ENCODE results near the gene CEACAM8.
A peak's percentile ranks its signal among the peaks of the same experiment; 100 is the strongest.
"Not testable (repeated sequence)": the region's sequence is repeated elsewhere in the genome, so short reads cannot be mapped to it uniquely, and the experiment has no call there.

The CEACAM8 gene

DNA sequence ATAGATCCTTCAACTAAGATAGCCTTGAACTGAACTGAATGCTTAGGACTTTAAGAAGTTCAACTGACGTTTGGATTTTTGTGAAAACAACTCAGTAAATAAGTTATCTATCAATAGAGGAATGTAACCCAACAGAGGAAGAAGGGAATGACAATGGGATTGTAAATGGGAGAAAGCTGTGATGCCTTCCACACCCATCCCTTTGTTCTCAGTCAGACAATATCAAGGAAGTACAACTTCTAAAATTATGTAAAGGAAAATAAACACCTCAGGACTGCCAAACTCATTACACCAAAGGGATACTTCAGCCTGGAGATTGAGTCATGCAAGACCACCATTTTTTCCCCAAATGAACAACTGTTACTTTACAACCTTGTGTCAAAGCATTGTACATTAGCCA, 21.1 kb downstream of the CEACAM8 start:
- no peak for DNase-seq (ENCODE audit: low spot score)

DNA sequence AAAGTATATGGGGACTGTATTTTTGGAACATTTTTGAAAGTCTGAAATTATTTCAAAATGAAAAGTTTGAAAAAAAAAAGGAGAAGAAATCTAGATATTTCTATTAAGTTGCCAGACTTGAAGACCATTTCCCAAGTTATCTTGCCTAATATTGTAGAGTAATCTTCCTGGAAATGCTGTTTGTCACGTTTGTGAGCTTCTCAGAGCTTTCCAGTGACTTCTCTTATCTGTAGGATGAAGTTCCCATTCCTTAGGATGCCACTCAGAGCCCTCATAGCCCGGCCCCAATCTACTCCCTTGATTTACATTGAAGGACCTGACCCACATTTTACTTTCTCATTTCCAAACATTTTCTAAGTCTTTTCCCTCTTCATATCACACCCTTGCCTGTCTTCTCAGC, 23.6 kb downstream of the CEACAM8 start:
- no peak for DNase-seq (ENCODE audit: low spot score)

DNA sequence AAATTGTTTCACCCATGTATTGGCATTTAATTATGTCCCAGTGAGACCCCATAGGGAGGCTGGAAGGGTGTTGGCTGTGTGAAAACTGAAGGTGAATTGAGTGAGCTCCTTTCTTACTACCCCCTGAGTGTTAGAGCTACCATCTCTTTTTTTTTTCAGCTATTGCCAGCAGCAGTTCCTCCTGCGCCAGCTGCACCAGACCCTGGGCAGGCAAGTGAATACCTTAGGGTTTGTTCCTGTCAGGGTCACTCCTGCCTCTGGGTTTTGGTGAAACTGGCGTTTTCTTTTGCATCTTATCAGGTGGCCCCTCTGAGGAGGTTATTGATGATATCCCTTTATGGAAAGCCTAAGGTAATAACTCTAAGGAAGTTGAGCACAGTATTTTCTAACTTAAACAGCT, 25.5 kb downstream of the CEACAM8 start:
- no peak for DNase-seq (ENCODE audit: low spot score)

GRCh38 chr19:42568006-42568405, 26.7 kb downstream of the CEACAM8 start:
- no peak for DNase-seq (ENCODE audit: low spot score)

- DNase-seq (ENCODE audit: low spot score), result no peak
Observed at GRCh38 chr19:42567567-42567966, 27.2 kb downstream of the CEACAM8 start.

DNA sequence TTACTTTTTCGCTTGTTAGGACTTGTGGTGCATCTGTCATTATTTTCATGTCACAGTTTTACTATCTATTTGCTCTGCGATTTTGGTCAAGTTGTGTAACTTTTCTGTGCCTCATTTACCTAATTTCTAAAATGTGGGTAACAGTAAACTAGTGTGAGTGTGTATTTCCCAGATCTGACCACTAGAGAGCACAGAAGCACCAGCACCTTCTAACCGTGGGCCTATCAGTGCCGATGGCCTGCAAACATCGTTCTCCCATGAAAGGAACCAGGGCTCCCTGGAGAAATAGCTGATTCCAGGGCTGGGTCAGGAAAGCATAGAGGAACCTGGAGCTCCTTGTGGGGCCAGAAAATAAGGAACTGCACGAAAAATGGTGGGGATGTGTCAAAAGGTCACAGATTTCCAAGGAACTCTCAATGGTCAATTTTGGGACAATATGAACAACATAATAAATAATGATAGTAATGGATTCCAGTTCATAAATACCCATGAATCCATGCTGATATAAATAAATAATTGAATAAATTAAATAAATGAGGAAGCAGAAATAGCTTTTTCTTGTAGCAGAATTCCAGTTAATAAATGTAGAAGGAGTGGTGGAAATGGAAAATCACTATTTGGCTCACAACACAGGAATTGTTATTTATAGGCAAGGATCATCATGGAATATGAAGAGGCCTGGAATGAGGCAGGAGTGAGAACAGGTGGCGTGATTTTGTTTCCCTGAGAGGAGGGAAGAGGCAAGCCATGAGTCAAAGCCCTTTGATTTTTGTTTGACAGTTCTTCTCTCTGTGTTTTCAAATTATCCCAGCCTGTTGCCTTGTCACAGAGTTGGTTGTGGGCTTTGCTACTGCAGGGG, 31.1 kb downstream of the CEACAM8 start:
- peak; percentile 6 for DNase-seq (ENCODE audit: low spot score)

DNA sequence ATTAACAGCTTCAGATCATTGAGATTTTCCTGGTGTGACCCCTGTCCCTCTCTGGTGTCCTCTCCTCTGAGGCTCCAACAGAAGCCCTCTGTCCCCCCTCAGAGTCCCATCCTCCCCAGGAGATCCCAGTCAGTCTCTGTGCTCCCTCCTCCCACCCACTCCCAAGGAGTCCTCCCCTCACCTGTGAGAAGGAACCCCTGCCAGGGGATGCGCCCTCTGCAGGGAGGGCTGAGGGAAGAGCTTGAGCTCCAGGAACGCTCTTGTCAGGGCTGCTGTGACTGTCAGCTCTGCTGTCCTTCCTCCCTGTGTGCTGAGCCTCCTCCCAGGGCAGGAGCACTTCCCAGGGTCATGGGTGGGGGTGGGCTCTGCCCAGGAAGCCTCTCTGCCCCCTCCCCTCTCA, 33.2 kb downstream of the CEACAM8 start:
- no peak for DNase-seq (ENCODE audit: low spot score)

DNA sequence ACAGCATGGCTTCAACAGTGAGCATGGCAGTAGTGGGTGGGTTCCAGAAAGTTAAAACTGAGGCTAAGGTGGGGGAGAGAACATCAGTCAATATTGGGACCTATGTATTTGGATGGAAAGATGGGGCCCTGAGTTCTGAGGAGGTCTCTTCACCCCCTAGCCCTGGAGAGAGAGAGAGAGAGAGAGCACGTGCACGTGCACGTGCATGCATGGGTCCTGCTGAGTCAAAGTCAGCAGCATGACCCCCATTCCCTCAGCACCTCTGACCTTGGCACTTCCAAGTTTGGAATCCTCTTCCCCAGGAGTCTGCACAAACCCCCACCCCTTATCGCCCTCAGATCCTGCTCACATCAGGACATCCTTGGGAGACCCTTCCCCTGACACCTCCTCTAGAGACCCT, 34.0 kb downstream of the CEACAM8 start:
- no peak for DNase-seq (ENCODE audit: low spot score)

GRCh38 chr19:42558450-42559150, 36.1 kb downstream of the CEACAM8 start:
- DNase-seq (ENCODE audit: low spot score), result no peak

DNA sequence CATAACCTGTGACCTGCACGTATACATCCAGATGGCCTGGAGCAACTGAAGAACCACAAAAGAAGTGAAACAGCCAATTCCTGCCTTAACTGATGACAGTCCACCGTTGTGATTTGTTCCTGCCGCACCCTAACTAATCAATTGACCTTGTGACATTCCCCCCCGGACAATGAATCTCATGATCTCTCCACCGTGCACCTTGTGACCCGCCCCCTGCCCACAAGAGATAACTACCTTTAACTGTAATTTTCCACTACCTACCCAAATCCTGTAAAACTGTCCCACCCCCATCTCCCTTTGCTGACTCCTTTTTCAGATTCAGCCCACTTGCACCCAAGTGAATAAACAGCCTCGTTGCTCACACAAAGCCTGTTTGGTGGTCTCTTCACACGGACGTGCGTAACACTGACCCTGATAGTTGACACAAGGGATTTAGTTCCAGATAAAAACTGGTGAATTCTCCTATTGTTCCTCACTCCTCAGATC, 37.3 kb downstream of the CEACAM8 start:
- DNase-seq (ENCODE audit: low spot score), result not testable (repeated sequence)

DNA sequence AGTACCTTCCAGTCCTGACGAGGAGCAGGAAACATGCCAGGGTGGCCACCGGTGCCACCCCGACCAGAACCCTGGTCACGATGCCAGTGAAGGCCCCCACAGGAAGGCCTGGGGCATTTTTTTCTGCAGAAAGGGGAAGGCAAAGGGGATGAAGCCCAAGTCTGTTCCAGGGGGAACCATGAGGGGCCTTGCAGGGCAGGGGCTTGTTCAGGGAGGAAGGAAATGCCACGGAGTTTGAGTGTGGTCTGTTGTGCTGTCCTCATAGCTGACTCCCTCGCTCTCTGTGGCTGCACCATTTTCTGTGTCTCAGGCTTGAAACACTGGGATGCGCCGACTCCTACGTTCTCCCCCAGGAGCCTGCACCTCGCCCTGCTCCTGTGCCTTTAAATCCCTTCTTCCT, 38.9 kb downstream of the CEACAM8 start:
- no peak for DNase-seq (ENCODE audit: low spot score)

- no peak for DNase-seq (ENCODE audit: low spot score)
Observed at GRCh38 chr19:42555317-42555716, 39.4 kb downstream of the CEACAM8 start.

- no peak for DNase-seq (ENCODE audit: low spot score)
Observed at GRCh38 chr19:42554046-42554575, 40.6 kb downstream of the CEACAM8 start.

- no peak for DNase-seq (ENCODE audit: low spot score)
Observed at GRCh38 chr19:42553292-42554045, 41.3 kb downstream of the CEACAM8 start.

GRCh38 chr19:42552086-42553065, 42.3 kb downstream of the CEACAM8 start:
- DNase-seq (ENCODE audit: low spot score), result no peak

- DNase-seq (ENCODE audit: low spot score), result not testable (repeated sequence)
Observed at GRCh38 chr19:42550521-42550920, 44.2 kb downstream of the CEACAM8 start.

GRCh38 chr19:42549067-42549466, 45.7 kb downstream of the CEACAM8 start:
- DNase-seq (ENCODE audit: low spot score), result not testable (repeated sequence)

GRCh38 chr19:42548552-42548951, 46.2 kb downstream of the CEACAM8 start:
- DNase-seq (ENCODE audit: low spot score), result no peak

- no peak for DNase-seq (ENCODE audit: low spot score)
Observed at GRCh38 chr19:42547929-42548328, 46.8 kb downstream of the CEACAM8 start.

- DNase-seq (ENCODE audit: low spot score), result no peak
Observed at GRCh38 chr19:42546831-42547500, 47.8 kb downstream of the CEACAM8 start.

Data from CD4-positive, alpha-beta T cell treated with Interleukin-6 at 100 ng/mL for 8 hours (primary cell).